ENCODE data around the gene PTTG1.

Gene PTTG1

GRCh38 chr5:160456480-160457177, 35.0 kb downstream of the PTTG1 start:
- no peak for DNase-seq

- no peak for DNase-seq
Observed at GRCh38 chr5:160457252-160457651, 35.6 kb downstream of the PTTG1 start.

- peak; percentile 73 to 89 for DNase-seq
Observed at GRCh38 chr5:160458806-160459800, 37.4 kb downstream of the PTTG1 start.

- DNase-seq = no peak
Observed at GRCh38 chr5:160460377-160461049, 38.9 kb downstream of the PTTG1 start.

GRCh38 chr5:160461378-160461777, 39.7 kb downstream of the PTTG1 start:
- DNase-seq = no peak

GRCh38 chr5:160462167-160462566, 40.5 kb downstream of the PTTG1 start:
- no peak for DNase-seq

- no peak for DNase-seq
Observed at GRCh38 chr5:160463227-160463626, 41.6 kb downstream of the PTTG1 start.

GRCh38 chr5:160463740-160464465, 42.2 kb downstream of the PTTG1 start:
- no peak for DNase-seq

GRCh38 chr5:160464466-160464797, 42.8 kb downstream of the PTTG1 start:
- DNase-seq = no peak

- no peak for DNase-seq
Observed at GRCh38 chr5:160466116-160466515, 44.5 kb downstream of the PTTG1 start.

GRCh38 chr5:160466889-160467554, 45.4 kb downstream of the PTTG1 start:
- DNase-seq = no peak

- peak; percentile 91 to 92 for DNase-seq
Observed at GRCh38 chr5:160467555-160468362, 46.1 kb downstream of the PTTG1 start.

GRCh38 chr5:160468363-160468975, 46.8 kb downstream of the PTTG1 start:
- DNase-seq = no peak

- peak in 1 of 2 donors; percentile 29 for DNase-seq
Observed at GRCh38 chr5:160469156-160470144, 47.8 kb downstream of the PTTG1 start.

GRCh38 chr5:160470437-160471361, 49.0 kb downstream of the PTTG1 start:
- DNase-seq = peak; percentile 43 to 56

- DNase-seq = no peak
Observed at GRCh38 chr5:160471761-160472160, 50.1 kb downstream of the PTTG1 start.

GRCh38 chr5:160472482-160472881, 50.8 kb downstream of the PTTG1 start:
- DNase-seq = no peak

- DNase-seq = no peak
Observed at GRCh38 chr5:160473681-160474080, 52.0 kb downstream of the PTTG1 start.
